Left ventricle myocardium inferior (tissue), 1 donor: ENCODE measurements around the gene NCF2. TPM values are rescaled to one million over a fixed set of nuclear protein-coding genes. Genes with fewer than 3 reads are reported as not detected.
A peak's percentile ranks its signal among the peaks of the same experiment; 100 is the strongest.

Experiments used
- DNase-seq: peaks from one replicate; pipeline ENCODE4 v3.0.0-alpha.2; 2020
- H3K27ac ChIP-seq: fragments of 200-600 bp; replicated peaks from 2 replicates; pipeline ENCODE4 v1.8.0; 2021
- H3K27me3 ChIP-seq: fragments of 200-600 bp; 2 replicates; pipeline ENCODE4 v1.8.0; 2021; ENCODE audit warnings: low read depth
- H3K36me3 ChIP-seq: fragments of 200-600 bp; 2 replicates; pipeline ENCODE4 v1.8.0; 2021
- H3K4me1 ChIP-seq: fragments of 200-600 bp; 2 replicates; pipeline ENCODE4 v1.8.0; 2021
- H3K4me3 ChIP-seq: fragments of 200-600 bp; 2 replicates; pipeline ENCODE4 v1.8.0; 2021; ENCODE audit warnings: mild to moderate bottlenecking, moderate library complexity
- H3K9me3 ChIP-seq: fragments of 200-600 bp; replicated peaks from 2 replicates; pipeline ENCODE4 v1.8.0; 2021
- intact Hi-C: fragments of 100-400 bp; cut with micrococcal nuclease; formaldehyde crosslinking; loops from one replicate; pipeline ENCODE4 v1.11.0; 2022
- total RNA-seq: library from RNA; stranded (reverse); fragmentation: NEBNext Ultra II Directional; extraction: Animal tissue kit (Norgen Biotek cat#: 25700); gene quantifications from one replicate; pipeline ENCODE4 v1.2.1, GENCODE V29; 2021
- TF ChIP-seq, protein P1 (sequence below): fragments of 200-600 bp; IDR thresholded peaks from 2 replicates; pipeline ENCODE4 v1.8.0; 2021; ENCODE audit warnings: antibody characterized with exemption, mild to moderate bottlenecking, borderline replicate concordance
- donor health status: DM: no; HTN: yes; CAD: no; lungs with severe emphysema.

Gene NCF2
- total RNA-seq, 1 donor from 2014 or later: 4.5 TPM

GRCh38 chr1:183596500-183596899, 6.2 kb upstream of the NCF2 start:
- Histone ChIP-seq H3K4me3 (no peak overlapping the region), H3K27ac (no peak overlapping the region), H3K27me3 (no peaks in the 10 kb centered on the region), H3K36me3 (no peaks in the 10 kb centered on the region), H3K4me1 (peaks cover 9% of the 10 kb centered on the region), H3K9me3 (no peaks in the 10 kb centered on the region)
- intact Hi-C loops: no loop called here
- no peak for DNase-seq
- TF ChIP-seq, protein P1, sequence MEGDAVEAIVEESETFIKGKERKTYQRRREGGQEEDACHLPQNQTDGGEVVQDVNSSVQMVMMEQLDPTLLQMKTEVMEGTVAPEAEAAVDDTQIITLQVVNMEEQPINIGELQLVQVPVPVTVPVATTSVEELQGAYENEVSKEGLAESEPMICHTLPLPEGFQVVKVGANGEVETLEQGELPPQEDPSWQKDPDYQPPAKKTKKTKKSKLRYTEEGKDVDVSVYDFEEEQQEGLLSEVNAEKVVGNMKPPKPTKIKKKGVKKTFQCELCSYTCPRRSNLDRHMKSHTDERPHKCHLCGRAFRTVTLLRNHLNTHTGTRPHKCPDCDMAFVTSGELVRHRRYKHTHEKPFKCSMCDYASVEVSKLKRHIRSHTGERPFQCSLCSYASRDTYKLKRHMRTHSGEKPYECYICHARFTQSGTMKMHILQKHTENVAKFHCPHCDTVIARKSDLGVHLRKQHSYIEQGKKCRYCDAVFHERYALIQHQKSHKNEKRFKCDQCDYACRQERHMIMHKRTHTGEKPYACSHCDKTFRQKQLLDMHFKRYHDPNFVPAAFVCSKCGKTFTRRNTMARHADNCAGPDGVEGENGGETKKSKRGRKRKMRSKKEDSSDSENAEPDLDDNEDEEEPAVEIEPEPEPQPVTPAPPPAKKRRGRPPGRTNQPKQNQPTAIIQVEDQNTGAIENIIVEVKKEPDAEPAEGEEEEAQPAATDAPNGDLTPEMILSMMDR: no peak

DNA sequence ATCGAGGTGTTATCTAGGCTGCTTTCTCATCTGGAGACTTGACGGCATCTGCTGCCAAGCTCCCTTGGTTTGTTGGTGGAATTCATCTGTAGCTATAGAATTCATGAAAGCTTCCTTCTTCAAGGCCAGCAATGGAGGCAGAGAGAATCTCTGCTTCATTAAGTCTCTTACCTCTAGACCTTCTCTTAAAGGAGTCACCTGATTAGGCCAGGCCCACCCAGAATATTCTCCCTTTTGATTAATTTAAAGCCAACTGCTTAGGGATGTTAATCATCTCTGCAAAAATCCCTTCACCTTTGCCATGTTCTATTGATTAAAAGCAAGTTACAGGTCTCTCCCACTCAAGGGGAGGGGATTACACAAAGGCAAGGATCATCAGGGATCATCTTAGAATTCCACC, 5.3 kb upstream of the NCF2 start:
- no peak for DNase-seq
- intact Hi-C loops: no loop called here
- no peak overlapping the region for H3K27ac ChIP-seq
- H3K27me3 ChIP-seq: no peaks in the 10 kb centered on the region
- H3K36me3 ChIP-seq: no peaks in the 10 kb centered on the region
- no peak overlapping the region for H3K4me3 ChIP-seq
- no peaks in the 10 kb centered on the region for H3K9me3 ChIP-seq
- TF ChIP-seq, protein P1: no peak
- peaks cover 9% of the 10 kb centered on the region for H3K4me1 ChIP-seq

- TF ChIP-seq, protein P1: no peak
- H3K27me3 ChIP-seq: no peaks in the 10 kb centered on the region
- H3K36me3 ChIP-seq: no peaks in the 10 kb centered on the region
Measured at GRCh38 chr1:183593356-183593755, 3.1 kb upstream of the NCF2 start.

DNA sequence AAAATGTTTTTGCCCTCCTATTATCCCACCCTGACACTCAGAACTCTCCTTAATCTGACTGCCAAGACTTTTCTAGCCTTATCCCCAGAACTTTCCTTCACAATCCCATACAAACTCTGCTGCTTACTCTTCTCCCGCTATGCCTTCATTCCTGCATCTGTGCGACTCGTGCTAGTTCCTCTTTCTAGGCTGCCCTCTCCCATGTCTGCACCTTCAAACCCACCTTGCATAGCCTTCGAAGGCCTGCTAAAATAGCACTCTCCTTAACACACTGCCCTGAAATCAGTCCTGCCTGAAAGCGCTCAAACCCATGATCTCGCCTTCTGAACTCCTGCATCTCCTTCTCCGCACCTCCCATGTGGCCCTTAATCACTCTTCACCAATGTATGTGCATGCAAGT, 2.5 kb upstream of the NCF2 start:
- no peak for DNase-seq
- no peak overlapping the region for H3K4me3 ChIP-seq
- H3K9me3 ChIP-seq: no peaks in the 10 kb centered on the region
- H3K27ac ChIP-seq: no peak overlapping the region
- no peaks in the 10 kb centered on the region for H3K36me3 ChIP-seq
- intact Hi-C loops: no loop called here
- TF ChIP-seq, protein P1: no peak
- H3K27me3 ChIP-seq: no peaks in the 10 kb centered on the region
- H3K4me1 ChIP-seq: no peaks in the 10 kb centered on the region

More at GRCh38 chr1:183593356-183593755, 3.1 kb upstream of the NCF2 start:
- intact Hi-C loops: no loop called here
- no peak overlapping the region for H3K4me3 ChIP-seq
- no peaks in the 10 kb centered on the region for H3K9me3 ChIP-seq
- H3K27ac ChIP-seq: no peak overlapping the region
- no peak for DNase-seq
- H3K4me1 ChIP-seq: peaks cover 5% of the 10 kb centered on the region

- H3K27me3 ChIP-seq: no peaks in the 10 kb centered on the region
- H3K27ac ChIP-seq: peak overlapping the region; percentile 54
- peak overlapping the region; percentile 39 for H3K4me3 ChIP-seq
- DNase-seq: no peak
- TF ChIP-seq, protein P1: no peak
- intact Hi-C loops: no loop called here
- H3K4me1 ChIP-seq: no peaks in the 10 kb centered on the region
- no peaks in the 10 kb centered on the region for H3K36me3 ChIP-seq
- no peaks in the 10 kb centered on the region for H3K9me3 ChIP-seq
Measured at GRCh38 chr1:183589874-183590243, 400 bp downstream of the NCF2 start.

- no peak for DNase-seq
- no peaks in the 10 kb centered on the region for H3K27me3 ChIP-seq
- no peaks in the 10 kb centered on the region for H3K4me1 ChIP-seq
- TF ChIP-seq, protein P1: no peak
- peak overlapping the region; percentile 39 for H3K4me3 ChIP-seq
- intact Hi-C loops: no loop called here
- no peaks in the 10 kb centered on the region for H3K36me3 ChIP-seq
- H3K27ac ChIP-seq: peak overlapping the region; percentile 54
- no peaks in the 10 kb centered on the region for H3K9me3 ChIP-seq
Measured at GRCh38 chr1:183589384-183589783, 875 bp downstream of the NCF2 start.
